ENCODE results near the gene TMC8. TPM values are rescaled to one million over a fixed set of nuclear protein-coding genes. Genes with fewer than 3 reads are reported as not detected.

The TMC8 gene
- total RNA-seq, 1 donor from 2014 or later, result 26.6 TPM

DNA sequence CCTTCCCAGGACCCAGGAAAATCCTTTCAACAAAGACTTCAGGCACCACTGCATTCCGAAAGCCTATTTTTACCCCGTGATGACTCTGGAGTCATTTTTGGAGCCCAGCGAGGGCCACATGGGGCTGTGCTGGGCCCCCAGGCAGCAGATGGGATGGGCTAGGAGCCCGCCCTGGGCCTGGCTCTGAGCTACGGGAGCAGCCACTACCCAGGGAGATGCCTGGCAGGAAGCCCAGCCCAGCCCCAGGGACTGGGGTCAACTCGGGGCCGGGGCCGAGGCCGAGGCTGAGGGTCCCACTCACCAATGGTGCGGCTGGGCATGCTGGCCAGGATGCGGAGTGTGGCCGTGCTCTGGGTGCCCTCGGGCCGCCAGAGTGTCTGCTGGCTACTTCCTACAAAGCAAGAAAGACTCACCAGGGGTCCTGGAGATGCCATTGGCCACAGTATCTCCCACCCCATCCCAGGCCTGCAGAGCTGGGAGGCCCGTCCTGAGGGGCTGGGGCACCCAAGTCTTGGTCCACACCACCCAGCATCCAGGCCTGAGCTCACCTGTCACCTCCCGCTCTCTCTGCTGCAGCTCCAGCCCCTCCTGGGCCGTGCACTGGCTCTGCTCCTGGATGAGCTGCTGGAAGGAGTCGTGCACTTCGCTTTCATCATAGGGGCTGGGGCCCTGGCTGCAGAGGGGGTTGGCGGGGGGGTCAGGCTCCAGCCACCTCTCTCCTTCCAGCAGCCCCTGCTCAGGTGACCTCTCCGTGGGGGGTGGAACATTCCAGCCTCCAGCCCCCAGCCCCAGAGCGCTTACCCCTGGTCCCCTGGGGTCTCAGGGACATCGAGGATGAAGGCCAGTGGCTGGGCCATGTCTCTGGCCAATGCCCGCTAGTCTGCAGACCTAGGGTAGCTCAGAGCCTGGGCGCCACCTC lies 4.3 kb upstream of the TMC8 start:
- Histone ChIP-seq H3K27ac (peak overlapping the region; percentile 86), H3K9me3 (no peaks in the 10 kb centered on the region), H3K4me1 (peaks cover 44% of the 10 kb centered on the region), H3K36me3 (peaks cover 43% of the 10 kb centered on the region), H3K27me3 (no peaks in the 10 kb centered on the region), H3K4me3 (peak overlapping the region; percentile 93)
- intact Hi-C loops (cut with DNase I), result no loop called here
- no peak for ATAC-seq
- TF ChIP-seq, protein P1, sequence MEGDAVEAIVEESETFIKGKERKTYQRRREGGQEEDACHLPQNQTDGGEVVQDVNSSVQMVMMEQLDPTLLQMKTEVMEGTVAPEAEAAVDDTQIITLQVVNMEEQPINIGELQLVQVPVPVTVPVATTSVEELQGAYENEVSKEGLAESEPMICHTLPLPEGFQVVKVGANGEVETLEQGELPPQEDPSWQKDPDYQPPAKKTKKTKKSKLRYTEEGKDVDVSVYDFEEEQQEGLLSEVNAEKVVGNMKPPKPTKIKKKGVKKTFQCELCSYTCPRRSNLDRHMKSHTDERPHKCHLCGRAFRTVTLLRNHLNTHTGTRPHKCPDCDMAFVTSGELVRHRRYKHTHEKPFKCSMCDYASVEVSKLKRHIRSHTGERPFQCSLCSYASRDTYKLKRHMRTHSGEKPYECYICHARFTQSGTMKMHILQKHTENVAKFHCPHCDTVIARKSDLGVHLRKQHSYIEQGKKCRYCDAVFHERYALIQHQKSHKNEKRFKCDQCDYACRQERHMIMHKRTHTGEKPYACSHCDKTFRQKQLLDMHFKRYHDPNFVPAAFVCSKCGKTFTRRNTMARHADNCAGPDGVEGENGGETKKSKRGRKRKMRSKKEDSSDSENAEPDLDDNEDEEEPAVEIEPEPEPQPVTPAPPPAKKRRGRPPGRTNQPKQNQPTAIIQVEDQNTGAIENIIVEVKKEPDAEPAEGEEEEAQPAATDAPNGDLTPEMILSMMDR (IDR thresholded peaks at IDR 0.05), result no peak
- no peak for DNase-seq

DNA sequence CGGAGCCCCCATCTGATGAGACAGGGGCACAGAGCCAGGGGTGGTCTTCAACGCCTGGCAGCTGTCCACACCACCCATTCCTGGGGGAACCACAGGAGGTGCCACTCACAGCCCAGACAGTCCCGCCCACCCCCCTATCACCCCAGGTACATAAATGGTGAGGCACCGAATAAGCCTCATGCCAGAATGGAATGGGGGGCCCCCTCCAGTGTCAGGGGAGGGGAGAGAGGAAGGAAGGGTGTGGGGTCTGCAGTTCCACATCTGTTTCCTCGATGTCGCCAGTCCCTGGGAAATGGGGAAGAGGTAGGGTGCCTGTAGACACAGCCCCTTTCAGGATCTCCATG lies 3.7 kb upstream of the TMC8 start:
- no peaks in the 10 kb centered on the region for H3K27me3 ChIP-seq
- H3K9me3 ChIP-seq, result no peaks in the 10 kb centered on the region
- H3K27ac ChIP-seq, result peak overlapping the region; percentile 86
- TF ChIP-seq, protein P1 (IDR thresholded peaks at IDR 0.05), result no peak
- DNase-seq, result no peak
- H3K4me1 ChIP-seq, result peaks cover 46% of the 10 kb centered on the region
- peak overlapping the region; percentile 93 for H3K4me3 ChIP-seq
- ATAC-seq, result no peak
- intact Hi-C loops (cut with DNase I), result no loop called here
- peaks cover 41% of the 10 kb centered on the region for H3K36me3 ChIP-seq

DNA sequence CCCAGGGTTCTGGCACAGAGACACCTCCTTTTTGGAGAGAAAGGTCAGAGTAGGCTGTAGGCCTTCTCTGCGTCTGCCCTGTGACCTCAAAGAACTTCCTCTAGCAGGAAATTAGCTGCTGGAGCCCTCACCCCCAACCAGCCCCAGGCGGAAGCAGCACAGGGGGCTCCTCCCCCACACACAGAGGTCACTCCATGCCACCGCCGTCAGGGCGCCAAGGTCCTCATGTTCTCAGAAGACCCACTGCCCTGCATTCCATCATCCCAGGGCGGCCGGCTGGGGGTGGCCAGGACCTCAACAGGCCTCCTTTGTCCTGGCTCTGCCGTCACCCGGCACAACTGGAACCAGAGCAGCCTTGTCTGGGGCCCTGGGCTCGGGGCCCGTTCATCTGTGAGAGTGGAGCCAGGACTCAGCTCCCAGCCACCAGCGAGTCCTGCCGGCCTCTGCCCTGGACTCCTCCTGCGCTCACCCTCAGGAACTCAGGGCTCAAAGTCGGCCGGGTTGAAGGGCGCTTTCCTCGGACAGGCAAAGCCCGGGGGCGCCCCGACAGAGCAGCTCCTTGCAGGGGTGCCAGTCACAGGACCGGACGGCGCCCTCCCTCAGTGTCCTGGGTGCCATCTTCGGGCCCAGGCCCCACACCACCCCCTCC lies 3.2 kb upstream of the TMC8 start:
- no peaks in the 10 kb centered on the region for H3K27me3 ChIP-seq
- peak overlapping the region; percentile 93 for H3K4me3 ChIP-seq
- DNase-seq (peak; percentile 91), ATAC-seq (peak; percentile 63)
- intact Hi-C loops (cut with DNase I), result no loop called here
- H3K27ac ChIP-seq, result peak overlapping the region; percentile 86
- H3K9me3 ChIP-seq, result no peaks in the 10 kb centered on the region
- peaks cover 36% of the 10 kb centered on the region for H3K36me3 ChIP-seq
- TF ChIP-seq, protein P1 (IDR thresholded peaks at IDR 0.05), result no peak
- H3K4me1 ChIP-seq, result peaks cover 51% of the 10 kb centered on the region

DNA sequence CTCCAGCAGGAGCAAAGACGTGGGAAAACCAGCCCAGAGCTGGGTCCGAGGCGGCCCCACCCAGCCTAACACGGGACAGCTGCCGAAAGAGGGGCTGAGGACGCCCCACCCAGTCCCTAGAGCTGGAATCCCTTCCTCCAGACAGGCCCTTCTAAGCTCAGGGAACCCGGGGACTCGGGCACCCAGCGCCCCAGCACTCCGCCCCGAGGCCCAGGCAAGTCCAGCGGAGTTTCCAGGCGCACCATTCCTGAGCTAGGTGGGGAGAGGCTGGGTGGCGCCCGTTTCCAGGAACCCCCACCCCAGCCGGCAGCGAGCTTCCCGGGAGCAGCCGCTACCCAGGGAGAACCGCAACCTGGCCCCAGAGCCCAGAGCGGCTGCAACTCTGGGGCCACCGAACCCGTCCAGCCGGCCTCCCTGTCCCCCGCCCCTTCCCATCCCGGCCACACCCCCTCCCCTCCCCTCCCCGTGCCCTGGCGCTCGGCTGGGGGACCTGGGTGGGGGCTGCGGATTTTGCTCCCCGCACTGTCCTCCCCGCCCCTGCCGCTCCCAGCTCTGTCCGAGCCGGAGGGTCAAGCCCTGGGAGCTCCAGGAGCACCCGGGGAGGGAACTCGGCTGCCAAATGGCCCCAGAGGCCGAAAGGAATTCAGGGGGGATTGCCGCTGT lies 2.6 kb upstream of the TMC8 start:
- TF ChIP-seq, protein P1 (IDR thresholded peaks at IDR 0.05), result no peak
- peaks cover 58% of the 10 kb centered on the region for H3K4me1 ChIP-seq
- DNase-seq (peak; percentile 82), ATAC-seq (peak; percentile 35)
- no peaks in the 10 kb centered on the region for H3K9me3 ChIP-seq
- intact Hi-C loops (cut with DNase I), result no loop called here
- H3K4me3 ChIP-seq, result peak overlapping the region; percentile 93
- peak overlapping the region; percentile 86 for H3K27ac ChIP-seq
- H3K36me3 ChIP-seq, result peaks cover 30% of the 10 kb centered on the region
- no peaks in the 10 kb centered on the region for H3K27me3 ChIP-seq

DNA sequence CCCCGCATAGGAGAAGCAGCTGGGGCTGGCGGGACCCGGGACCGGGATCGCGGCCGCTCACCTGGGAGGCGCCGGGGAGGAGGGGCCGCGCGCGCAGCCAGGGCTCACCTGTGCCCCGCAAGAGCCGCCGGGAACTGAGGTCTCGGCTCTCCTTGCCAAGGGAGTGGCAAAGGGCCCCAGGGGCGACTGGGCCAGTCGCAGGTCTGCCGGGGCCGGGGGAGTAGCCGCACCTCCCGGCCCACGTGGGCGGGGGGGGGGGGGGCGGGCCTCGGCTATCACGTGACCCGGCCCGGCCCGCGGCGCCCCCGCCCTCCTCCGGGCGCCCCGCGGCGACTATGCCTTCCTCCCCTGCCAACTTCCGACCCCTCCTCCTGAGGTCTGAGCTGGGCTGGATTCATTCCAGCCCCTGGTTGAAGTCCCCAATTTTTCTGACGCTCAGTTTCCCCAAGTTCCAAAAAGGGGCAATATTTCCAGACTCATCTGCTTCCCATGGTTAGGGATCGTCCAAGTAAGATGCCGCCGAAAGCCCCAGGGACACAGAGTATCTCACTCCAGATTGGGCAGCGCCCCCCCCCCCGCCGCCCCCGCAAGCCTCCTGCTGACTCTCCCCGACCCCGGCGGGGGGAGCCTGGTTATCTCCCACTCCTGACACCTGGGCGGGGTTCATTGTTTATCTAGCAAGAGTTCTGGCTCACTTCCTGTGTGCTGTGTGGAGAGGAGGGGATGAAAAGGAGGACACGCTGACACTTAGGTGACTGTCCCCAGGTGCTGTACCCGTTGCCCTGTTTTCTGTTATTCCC lies 1.8 kb upstream of the TMC8 start, which contains the start of gene TMC6:
Gene TMC6, minus strand, starts transcription at position 205 of the 800 bp plus-strand sequence. CDS start 1,923 bp downstream, outside the sequence.
- Histone ChIP-seq H3K27me3 (no peaks in the 10 kb centered on the region), H3K27ac (peak within 1 kb of the TSS; percentile 86), H3K4me1 (peaks cover 62% of the 10 kb centered on the region), H3K36me3 (peaks cover 25% of the 10 kb centered on the region), H3K4me3 (peak within 1 kb of the TSS; percentile 93), H3K9me3 (no peaks in the 10 kb centered on the region)
- intact Hi-C loops (cut with DNase I), result no loop called here
- peak; percentile 91 for DNase-seq
- ATAC-seq, result peak; percentile 68
- TF ChIP-seq, protein P1 (IDR thresholded peaks at IDR 0.05), result no peak
